Femur (tissue), 1 donor: ENCODE results near the gene UCK2.

ENCODE experiments used
- DNase-seq: peaks from one replicate; pipeline ENCODE4 v3.0.0-alpha.2; 2017

The UCK2 gene

GRCh38 chr1:165834881-165835280, 7.5 kb downstream of the UCK2 start:
- DNase-seq, result no peak

GRCh38 chr1:165836664-165837482, 9.5 kb downstream of the UCK2 start:
- DNase-seq, result no peak

GRCh38 chr1:165837838-165838364, 10.5 kb downstream of the UCK2 start:
- DNase-seq, result no peak

GRCh38 chr1:165840423-165840822, 13.0 kb downstream of the UCK2 start:
- DNase-seq, result no peak

- no peak for DNase-seq
Measured at GRCh38 chr1:165841582-165842017, 14.2 kb downstream of the UCK2 start.

- DNase-seq, result no peak
Measured at GRCh38 chr1:165842023-165842670, 14.7 kb downstream of the UCK2 start.

GRCh38 chr1:165842671-165843129, 15.3 kb downstream of the UCK2 start:
- peak; percentile 35 for DNase-seq

GRCh38 chr1:165843304-165843703, 15.9 kb downstream of the UCK2 start:
- DNase-seq, result no peak

GRCh38 chr1:165844114-165844798, 16.8 kb downstream of the UCK2 start:
- no peak for DNase-seq

GRCh38 chr1:165844933-165845332, 17.5 kb downstream of the UCK2 start:
- DNase-seq, result no peak

GRCh38 chr1:165845569-165845968, 18.2 kb downstream of the UCK2 start:
- no peak for DNase-seq

- DNase-seq, result no peak
Measured at GRCh38 chr1:165845992-165846748, 18.8 kb downstream of the UCK2 start.

- no peak for DNase-seq
Measured at GRCh38 chr1:165847486-165847885, 20.1 kb downstream of the UCK2 start.

- DNase-seq, result no peak
Measured at GRCh38 chr1:165849353-165850133, 22.1 kb downstream of the UCK2 start.

- no peak for DNase-seq
Measured at GRCh38 chr1:165851034-165851658, 23.7 kb downstream of the UCK2 start.

- DNase-seq, result no peak
Measured at GRCh38 chr1:165852871-165853270, 25.5 kb downstream of the UCK2 start.

GRCh38 chr1:165853528-165854075, 26.2 kb downstream of the UCK2 start:
- DNase-seq, result no peak

- DNase-seq, result no peak
Measured at GRCh38 chr1:165854101-165854845, 26.9 kb downstream of the UCK2 start.

- no peak for DNase-seq
Measured at GRCh38 chr1:165855010-165855838, 27.8 kb downstream of the UCK2 start.
